GM21529 (cell line): ENCODE data around the gene ADCY4.
"Not testable (repeated sequence)": the region's sequence is repeated elsewhere in the genome, so short reads cannot be mapped to it uniquely, and the experiment has no call there.

ENCODE experiments used
- ATAC-seq: cut with Tn5 transposase; IDR thresholded peaks from one replicate; pipeline ENCODE4 v1.9.1; 2021; ENCODE audit not compliant: unreplicated experiment

Gene ADCY4

DNA sequence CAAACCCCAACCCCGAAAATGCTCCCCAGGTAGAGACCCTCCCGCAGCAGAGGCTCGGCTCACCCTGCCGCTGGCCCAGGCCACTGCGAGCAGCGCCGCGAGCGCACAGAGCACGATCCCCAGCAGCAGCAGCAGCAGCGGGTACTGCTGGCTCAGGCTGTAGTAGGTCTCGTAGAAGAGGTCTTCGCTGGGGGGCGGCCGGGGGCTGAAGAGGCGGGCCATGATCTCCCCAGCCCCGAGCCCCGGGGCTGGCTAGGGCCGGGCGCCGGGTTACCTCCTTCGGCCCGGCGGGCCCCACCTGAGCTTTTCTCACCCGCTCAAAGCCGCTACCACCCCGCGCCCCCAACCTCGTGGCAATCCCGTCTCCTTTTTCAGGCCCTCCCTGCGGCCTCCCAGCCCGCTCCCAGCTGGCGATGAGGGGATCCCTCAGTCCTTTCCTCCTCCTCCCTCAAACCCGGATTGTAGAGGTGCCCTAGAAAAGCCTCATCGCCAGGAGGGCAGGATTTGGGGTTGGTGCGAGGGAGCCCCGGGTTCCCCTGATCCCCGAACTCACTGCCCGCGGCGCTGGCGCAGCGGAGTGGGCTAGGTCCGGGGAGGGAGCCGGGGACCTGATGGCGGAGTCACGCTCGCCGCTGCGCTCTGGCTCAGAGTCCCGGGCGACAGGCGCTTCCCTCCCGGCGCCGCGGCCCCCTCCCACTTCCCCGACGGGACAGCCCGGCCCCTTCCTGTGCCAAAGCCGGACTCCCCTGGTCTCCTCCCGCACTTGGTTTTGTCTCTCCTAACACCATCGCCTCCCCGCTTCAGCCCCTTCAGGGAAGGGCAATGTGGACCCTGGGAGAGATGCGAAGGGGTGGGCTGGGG lies at the start of gene ADCY4:
TSS of gene ADCY4 (minus strand) at position 641 of the 861 bp plus-strand sequence. CDS start at position 222, 419 bp downstream.
- no peak for ATAC-seq

- no peak for ATAC-seq
These were observed 49.3 kb upstream of the ADCY4 start for GRCh38 chr14:24384169-24384568.

- ATAC-seq, result no peak
These were observed 47.1 kb upstream of the ADCY4 start for GRCh38 chr14:24382064-24382371.

DNA sequence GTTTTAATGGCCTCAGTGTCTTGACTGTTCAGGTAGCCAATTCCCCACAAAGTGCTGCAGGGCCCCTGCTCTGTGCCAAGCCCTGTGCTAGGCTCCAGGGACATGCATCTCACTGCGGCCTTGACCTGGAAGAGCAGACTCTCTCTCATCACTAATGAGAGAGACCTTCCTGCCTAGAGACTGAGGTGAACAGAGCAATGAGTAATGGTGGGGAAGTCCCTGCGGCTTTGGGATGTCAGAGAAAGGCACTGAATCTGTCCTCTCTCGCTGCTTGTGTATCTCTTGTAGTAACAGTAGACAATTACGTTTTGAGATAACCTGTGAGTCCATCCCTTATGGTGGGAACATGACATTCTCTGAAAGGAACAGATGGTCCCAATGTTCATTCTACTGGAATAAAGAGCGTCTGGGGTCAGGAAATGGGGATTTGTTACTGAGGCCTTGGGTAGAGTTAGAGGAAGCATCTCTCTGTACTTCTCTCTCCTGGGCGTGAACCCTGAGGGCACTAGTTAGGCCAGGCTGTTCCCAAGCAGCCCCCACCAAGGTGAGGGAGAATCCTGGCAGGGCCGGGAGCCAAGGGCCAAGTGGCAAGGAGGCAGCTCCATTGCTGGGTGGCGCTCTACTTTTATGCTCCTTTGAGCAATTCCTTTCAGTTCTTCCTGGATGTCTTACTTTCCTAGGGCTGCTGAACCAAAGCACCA lies 46.6 kb upstream of the ADCY4 start:
- ATAC-seq, result no peak

GRCh38 chr14:24379907-24380730 lies 45.2 kb upstream of the ADCY4 start:
- ATAC-seq, result no peak

DNA sequence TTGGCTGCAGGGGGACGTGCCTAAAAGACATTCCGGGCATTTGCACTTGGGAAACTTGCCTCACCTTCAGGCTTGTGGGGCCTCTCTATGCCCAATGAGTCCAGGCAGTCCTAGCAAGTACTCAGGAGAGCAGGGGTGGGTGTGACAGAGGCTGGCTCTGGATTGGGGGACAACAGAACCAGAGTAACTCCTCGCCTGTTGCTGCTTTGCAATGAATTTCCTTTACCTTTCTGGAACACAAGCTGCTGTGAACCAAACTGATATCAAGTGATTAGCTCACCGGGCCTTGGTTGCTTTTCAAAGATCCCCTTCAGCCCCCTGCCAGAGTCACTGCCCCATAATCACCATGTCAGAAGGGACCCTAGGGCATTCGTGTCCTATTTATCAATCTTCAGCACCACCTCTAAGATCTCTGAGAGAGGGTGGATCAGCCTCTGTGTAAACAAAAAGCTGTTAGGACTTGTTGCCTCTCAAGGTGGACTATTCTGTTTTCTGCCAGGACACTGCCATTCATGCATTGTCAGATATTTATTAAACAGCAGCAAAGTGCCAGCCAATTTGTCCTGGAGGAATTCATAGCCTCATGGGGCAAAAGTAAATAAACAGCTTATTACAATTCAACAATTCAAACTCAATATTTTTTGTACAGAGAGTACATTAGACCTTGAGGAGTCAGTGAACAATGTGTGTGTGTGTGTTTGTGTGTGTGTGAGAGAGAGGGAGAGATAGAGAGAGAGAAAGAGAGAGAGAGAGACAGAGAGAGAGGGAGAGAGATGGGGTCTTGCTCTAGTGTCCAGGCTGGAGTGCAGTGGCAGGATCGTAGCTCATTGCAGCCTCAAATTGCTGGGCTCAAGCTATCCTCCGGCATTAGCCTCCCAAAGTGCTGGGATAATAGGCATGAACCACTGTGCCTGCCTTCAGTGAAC lies 44.4 kb upstream of the ADCY4 start:
- no peak for ATAC-seq

DNA sequence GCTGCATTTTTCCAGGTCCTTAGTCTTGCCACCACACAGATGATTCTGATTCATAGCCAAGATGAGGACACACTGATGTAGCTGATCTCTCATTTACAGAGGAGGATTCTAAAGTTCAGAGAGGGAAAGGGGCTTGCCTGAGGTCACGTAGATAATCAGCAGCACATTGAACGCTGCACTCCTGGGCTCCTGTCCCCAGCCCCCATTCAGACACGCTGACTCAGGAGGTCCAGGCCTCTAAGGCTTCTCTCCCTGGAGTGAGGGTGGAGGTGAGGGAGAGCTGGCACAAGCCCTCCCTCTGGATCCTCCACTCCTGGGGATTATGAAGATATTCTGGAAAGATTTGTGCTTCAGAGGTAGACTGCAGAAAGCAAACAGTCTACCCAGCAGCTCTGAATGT lies 43.5 kb upstream of the ADCY4 start:
- no peak for ATAC-seq

- ATAC-seq, result no peak
These were observed 42.8 kb upstream of the ADCY4 start for GRCh38 chr14:24377657-24378056.

- no peak for ATAC-seq
These were observed 42.3 kb upstream of the ADCY4 start for GRCh38 chr14:24377126-24377525.

DNA sequence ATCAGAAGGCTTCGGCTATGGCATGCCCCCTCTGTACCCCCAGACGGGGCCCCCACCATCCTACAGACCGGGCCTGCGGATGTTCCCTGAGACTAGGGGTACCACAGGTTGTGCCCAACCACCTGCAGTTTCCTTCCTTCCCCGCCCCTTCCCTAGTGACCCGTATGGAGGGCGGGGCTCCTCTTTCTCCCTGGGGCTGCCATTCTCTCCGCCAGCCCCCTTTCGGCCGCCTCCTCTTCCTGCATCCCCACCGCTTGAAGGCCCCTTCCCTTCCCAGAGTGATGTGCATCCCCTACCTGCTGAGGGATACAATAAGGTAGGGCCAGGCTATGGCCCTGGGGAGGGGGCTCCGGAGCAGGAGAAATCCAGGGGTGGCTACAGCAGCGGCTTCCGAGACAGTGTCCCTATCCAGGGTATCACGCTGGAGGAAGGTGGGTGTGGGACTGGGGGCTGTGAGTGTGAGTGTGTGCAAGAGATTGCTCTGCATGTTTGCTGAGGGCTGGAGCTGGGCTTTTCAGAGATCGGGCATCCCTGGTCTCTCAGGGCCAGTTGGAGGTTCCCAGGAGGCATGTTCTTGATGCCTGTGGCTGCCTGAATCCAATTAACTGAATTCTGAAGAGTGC lies 41.7 kb upstream of the ADCY4 start:
- no peak for ATAC-seq

GRCh38 chr14:24372701-24373416 lies 38.0 kb upstream of the ADCY4 start:
- no peak for ATAC-seq

GRCh38 chr14:24371605-24372004 lies 36.7 kb upstream of the ADCY4 start:
- ATAC-seq, result not testable (repeated sequence)

GRCh38 chr14:24370748-24371147 lies 35.9 kb upstream of the ADCY4 start:
- no peak for ATAC-seq

DNA sequence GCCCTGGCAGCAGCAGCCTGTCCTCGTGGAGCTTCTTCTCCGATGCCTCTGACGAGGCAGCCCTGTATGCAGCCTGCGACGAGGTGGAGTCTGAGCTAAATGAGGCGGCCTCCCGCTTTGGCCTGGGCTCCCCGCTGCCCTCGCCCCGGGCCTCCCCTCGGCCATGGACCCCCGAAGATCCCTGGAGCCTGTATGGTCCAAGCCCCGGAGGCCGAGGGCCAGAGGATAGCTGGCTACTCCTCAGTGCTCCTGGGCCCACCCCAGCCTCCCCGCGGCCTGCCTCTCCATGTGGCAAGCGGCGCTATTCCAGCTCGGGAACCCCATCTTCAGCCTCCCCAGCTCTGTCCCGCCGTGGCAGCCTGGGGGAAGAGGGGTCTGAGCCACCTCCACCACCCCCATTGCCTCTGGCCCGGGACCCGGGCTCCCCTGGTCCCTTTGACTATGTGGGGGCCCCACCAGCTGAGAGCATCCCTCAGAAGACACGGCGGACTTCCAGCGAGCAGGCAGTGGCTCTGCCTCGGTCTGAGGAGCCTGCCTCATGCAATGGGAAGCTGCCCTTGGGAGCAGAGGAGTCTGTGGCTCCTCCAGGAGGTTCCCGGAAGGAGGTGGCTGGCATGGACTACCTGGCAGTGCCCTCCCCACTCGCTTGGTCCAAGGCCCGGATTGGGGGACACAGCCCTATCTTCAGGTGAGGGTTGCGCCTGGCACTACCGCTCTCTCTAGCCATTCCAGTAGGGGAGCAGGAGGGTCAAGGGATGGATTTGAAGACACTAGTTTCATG lies 35.2 kb upstream of the ADCY4 start:
- ATAC-seq, result no peak

- no peak for ATAC-seq
These were observed 34.6 kb upstream of the ADCY4 start for GRCh38 chr14:24369463-24369862.

- ATAC-seq, result no peak
These were observed 33.8 kb upstream of the ADCY4 start for GRCh38 chr14:24368562-24369252.

DNA sequence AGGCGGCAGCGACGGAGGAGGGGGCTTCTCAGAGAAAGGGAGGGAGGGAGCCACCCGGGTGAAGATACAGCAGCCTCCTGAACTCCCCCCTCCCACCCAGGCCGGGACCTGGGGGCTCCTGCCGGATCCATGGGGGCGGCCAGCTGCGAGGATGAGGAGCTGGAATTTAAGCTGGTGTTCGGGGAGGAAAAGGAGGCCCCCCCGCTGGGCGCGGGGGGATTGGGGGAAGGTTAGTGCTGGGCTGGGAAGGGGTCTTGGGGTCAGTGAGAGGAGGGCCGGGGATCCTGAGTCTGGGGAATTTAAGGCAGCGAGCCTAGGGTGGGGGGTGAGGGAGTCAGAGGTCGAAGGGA lies 33.3 kb upstream of the ADCY4 start:
- ATAC-seq, result no peak

GRCh38 chr14:24367514-24368211 lies 32.8 kb upstream of the ADCY4 start, which contains the start of gene NFATC4:
Gene NFATC4, plus strand, starts transcription at chr14:24368184. Its CDS starts 157 bp downstream, at chr14:24368341.
- ATAC-seq, result no peak
